Stomach (tissue), 4 donors: ENCODE results near the gene KRTAP10-2.

ENCODE experiments used
- CTCF ChIP-seq, 7 experiments: fragments of 450-650 bp in 4 of 7; fragments of 200-600 bp in 3 of 7; sonication (generic) in 3 of 7; IDR thresholded peaks; one replicate each; pipeline ENCODE4 v1.5.1; 2016 to 2019; ENCODE audit warnings: antibody characterized with exemption in 7 of 7, control low read depth in 2 of 7, mild to moderate bottlenecking in 1 of 7
- EP300 ChIP-seq: sonication (generic); formaldehyde crosslinking; IDR thresholded peaks from one replicate; pipeline ENCODE4 v1.6.1; 2017; ENCODE audit warnings: antibody characterized with exemption
- POLR2AphosphoS5 ChIP-seq, 3 donors: sonication (generic); formaldehyde crosslinking; IDR thresholded peaks; one replicate each; pipeline ENCODE4 v1.6.1; 2016; ENCODE audit warnings: antibody characterized with exemption in 3 of 3

DNA sequence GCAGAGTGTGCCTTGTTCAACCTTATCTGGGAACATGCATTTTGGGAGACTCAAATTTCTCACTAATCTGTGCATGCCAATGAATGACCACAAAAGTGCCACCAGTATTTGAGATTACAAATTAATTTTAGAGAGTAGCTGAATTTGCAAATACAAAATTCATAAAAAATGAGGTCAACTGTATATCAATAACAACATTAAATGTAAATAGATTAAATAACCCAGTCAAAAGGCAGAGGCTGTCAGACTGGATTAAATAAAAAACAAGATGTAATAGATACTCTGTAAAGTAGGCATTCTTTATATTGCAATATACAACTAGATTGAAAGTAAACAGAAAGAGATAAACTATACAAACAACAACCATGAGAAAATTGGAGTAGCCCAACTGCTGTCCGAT lies 12.8 kb upstream of the KRTAP10-2 start:
- TF ChIP-seq CTCF (IDR thresholded peaks at IDR 0.05) (no peak), POLR2AphosphoS5 (IDR thresholded peaks at IDR 0.05) (no peak), EP300 (no peak)
